BLaER1 treated with 17β-estradiol and CSF1 and Interleukin-3, amounts not matched to agents 10 nM and 100 nM (cell line): ENCODE measurements around the gene RNPEP.

ENCODE experiments used
- H3K27ac ChIP-seq, 11 experiments: shearing (Covaris generic); formaldehyde crosslinking; 2 replicates each; pipeline ENCODE4 v1.8.1; 2022
- H3K27me3 ChIP-seq, 11 experiments: shearing (Covaris generic); formaldehyde crosslinking; 2 replicates each; pipeline ENCODE4 v1.8.1; 2022
- H3K36me3 ChIP-seq, 11 experiments: shearing (Covaris generic); formaldehyde crosslinking; 2 replicates each; pipeline ENCODE4 v1.8.1; 2022
- H3K4me1 ChIP-seq, 10 experiments: shearing (Covaris generic); formaldehyde crosslinking; 2 replicates each; pipeline ENCODE4 v1.8.1; 2022
- H3K4me2 ChIP-seq, 11 experiments: shearing (Covaris generic); formaldehyde crosslinking; 2 replicates each; pipeline ENCODE4 v1.8.1; 2022
- H3K4me3 ChIP-seq, 10 experiments: shearing (Covaris generic); formaldehyde crosslinking; 2 replicates each; pipeline ENCODE4 v1.8.1; 2022
- H3K9ac ChIP-seq, 11 experiments: shearing (Covaris generic); formaldehyde crosslinking; 2 replicates each; pipeline ENCODE4 v1.8.1; 2022
- H3K9me3 ChIP-seq, 11 experiments: shearing (Covaris generic); formaldehyde crosslinking; replicated peaks in 1 of 11; 2 replicates each; pipeline ENCODE4 v1.8.1; 2022
- H4K20me1 ChIP-seq, 11 experiments: shearing (Covaris generic); formaldehyde crosslinking; 2 replicates each; pipeline ENCODE4 v1.8.1; 2022
- Cebpa-rat ChIP-seq, 11 experiments: shearing (Covaris generic); IDR thresholded peaks; 2 replicates each; pipeline ENCODE4 v1.8.1; 2022

Gene RNPEP

DNA sequence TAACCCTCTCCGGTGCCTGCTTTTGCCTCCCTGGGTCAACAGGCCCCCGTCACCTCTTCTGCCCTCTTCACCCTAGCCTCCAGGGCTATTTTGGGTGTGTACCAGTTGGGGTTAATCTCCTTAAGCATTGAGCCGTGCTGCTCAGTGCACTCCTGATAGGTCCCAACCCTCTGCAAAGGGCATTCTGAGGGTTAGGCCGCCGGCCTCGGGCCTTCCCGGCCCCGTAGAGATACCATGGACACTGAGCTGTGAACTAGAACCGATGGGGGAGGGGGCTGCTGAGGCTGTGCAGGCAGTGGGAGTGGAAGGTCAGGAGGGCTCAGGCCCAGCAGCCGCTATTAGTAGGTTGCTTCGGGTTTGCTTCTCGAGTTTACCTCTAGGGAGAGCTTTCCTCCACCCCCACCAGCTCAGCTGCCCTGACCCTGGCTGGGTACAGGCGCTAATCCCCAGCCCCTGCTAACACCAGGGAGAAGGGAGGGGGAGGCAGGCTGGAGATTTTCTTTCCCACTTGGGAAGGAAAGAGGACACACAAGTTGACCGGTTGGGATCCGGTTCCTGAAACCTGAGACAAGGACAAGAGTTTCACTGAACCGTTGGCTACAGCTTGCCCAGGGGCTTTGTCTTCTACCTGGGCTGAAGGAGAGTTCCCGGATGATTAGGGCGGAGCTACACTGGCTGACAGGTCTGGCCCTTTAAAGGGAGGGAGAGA is 40.9 kb upstream of the RNPEP start:
- Histone ChIP-seq H3K4me1 (peaks cover 0 to 15% (median 7%) of the 10 kb centered on the region in 10 experiments; a peak in 9 of 20 replicates), H3K9ac (no peak overlapping the region), H3K36me3 (no peaks in the 10 kb centered on the region), H3K4me3 (no peak overlapping the region), H3K27ac (no peak overlapping the region), H3K4me2 (no peak overlapping the region), H3K27me3 (peaks cover 20 to 34% (median 31%) of the 10 kb centered on the region in 11 experiments), H3K9me3 (peaks cover 0 to 5% (median 0%) of the 10 kb centered on the region in 11 experiments; a peak in 1 of 22 replicates), H4K20me1 (0 out of 22 replicates have a peak, but pooled peaks cover 0 to 4% (median 0%) of the 10 kb centered on the region in 11 experiments)
- TF ChIP-seq Cebpa-rat (IDR thresholded peaks at IDR 0.05), result no peak

- Histone ChIP-seq H3K9ac (no peak overlapping the region), H3K4me3 (no peak overlapping the region), H3K36me3 (no peaks in the 10 kb centered on the region), H3K9me3 (peaks cover 0 to 7% (median 0%) of the 10 kb centered on the region in 11 experiments; a peak in 1 of 22 replicates), H3K27me3 (peaks cover 26 to 40% (median 36%) of the 10 kb centered on the region in 11 experiments), H4K20me1 (0 out of 22 replicates have a peak, but pooled peaks cover 0 to 4% (median 0%) of the 10 kb centered on the region in 11 experiments), H3K4me2 (no peak overlapping the region), H3K4me1 (peaks cover 0 to 15% (median 7%) of the 10 kb centered on the region in 10 experiments; a peak in 9 of 20 replicates), H3K27ac (no peak overlapping the region)
- no peak for TF ChIP-seq Cebpa-rat (IDR thresholded peaks at IDR 0.05)
Observed at GRCh38 chr1:201942129-201942495, 40.3 kb upstream of the RNPEP start.

- Histone ChIP-seq H3K4me2 (no peak overlapping the region), H3K9ac (no peak overlapping the region), H3K36me3 (no peaks in the 10 kb centered on the region), H4K20me1 (0 out of 22 replicates have a peak, but pooled peaks cover 0 to 4% (median 0%) of the 10 kb centered on the region in 11 experiments), H3K4me3 (no peak overlapping the region), H3K4me1 (peaks cover 0 to 7% (median 2%) of the 10 kb centered on the region in 10 experiments; a peak in 3 of 20 replicates), H3K27me3 (peaks cover 40 to 55% (median 53%) of the 10 kb centered on the region in 11 experiments), H3K27ac (no peak overlapping the region), H3K9me3 (peaks cover 0 to 7% (median 0%) of the 10 kb centered on the region in 11 experiments; a peak in 1 of 22 replicates)
- no peak for TF ChIP-seq Cebpa-rat (IDR thresholded peaks at IDR 0.05)
Observed at GRCh38 chr1:201944002-201944401, 38.4 kb upstream of the RNPEP start.

GRCh38 chr1:201944639-201945038 is 37.8 kb upstream of the RNPEP start:
- peaks cover 40 to 55% (median 53%) of the 10 kb centered on the region in 11 experiments for H3K27me3 ChIP-seq
- no peak overlapping the region for H3K27ac ChIP-seq
- peaks cover 0 to 12% (median 5%) of the 10 kb centered on the region in 10 experiments; a peak in 5 of 20 replicates for H3K4me1 ChIP-seq
- H3K36me3 ChIP-seq, result no peaks in the 10 kb centered on the region
- no peak overlapping the region for H3K9ac ChIP-seq
- no peak for TF ChIP-seq Cebpa-rat (IDR thresholded peaks at IDR 0.05)
- H4K20me1 ChIP-seq, result 0 out of 22 replicates have a peak, but pooled peaks cover 0 to 4% (median 0%) of the 10 kb centered on the region in 11 experiments
- H3K4me3 ChIP-seq, result no peak overlapping the region
- peak overlapping the region in 1 of 11 experiments; percentile 28; a peak in 1 of 22 replicates for H3K4me2 ChIP-seq
- H3K9me3 ChIP-seq, result peaks cover 0 to 7% (median 0%) of the 10 kb centered on the region in 11 experiments; a peak in 1 of 22 replicates

- H3K9me3 ChIP-seq, result peaks cover 0 to 7% (median 0%) of the 10 kb centered on the region in 11 experiments; a peak in 1 of 22 replicates
- H4K20me1 ChIP-seq, result 0 out of 22 replicates have a peak, but pooled peaks cover 0 to 4% (median 0%) of the 10 kb centered on the region in 11 experiments
- H3K27ac ChIP-seq, result no peak overlapping the region
- peak overlapping the region in 7 of 11 experiments; percentile 0 to 29 (median 8); a peak in 8 of 22 replicates for H3K4me2 ChIP-seq
- H3K4me1 ChIP-seq, result peaks cover 0 to 13% (median 5%) of the 10 kb centered on the region in 10 experiments; a peak in 5 of 20 replicates
- H3K4me3 ChIP-seq, result no peak overlapping the region
- peaks cover 40 to 55% (median 53%) of the 10 kb centered on the region in 11 experiments for H3K27me3 ChIP-seq
- H3K9ac ChIP-seq, result no peak overlapping the region
- no peaks in the 10 kb centered on the region for H3K36me3 ChIP-seq
- no peak for TF ChIP-seq Cebpa-rat (IDR thresholded peaks at IDR 0.05)
Observed at GRCh38 chr1:201945157-201945556, 37.3 kb upstream of the RNPEP start.

DNA sequence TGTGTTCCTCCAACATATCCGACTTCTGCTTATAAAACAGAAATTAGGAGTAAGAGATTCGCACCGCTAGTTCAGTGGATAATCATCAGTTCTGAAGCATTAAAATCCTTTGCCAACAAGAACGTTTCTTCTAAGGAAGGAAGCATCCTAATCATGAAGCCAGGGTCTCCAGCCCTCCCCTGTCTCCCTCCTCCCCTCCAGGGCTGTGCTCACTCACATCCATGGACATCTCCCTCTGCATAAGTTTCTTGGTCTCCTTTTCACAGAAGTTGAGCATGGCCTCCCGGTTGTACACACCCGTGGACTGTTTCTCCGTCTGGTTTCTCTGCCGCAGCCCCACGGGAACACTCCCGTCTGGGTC is 36.6 kb upstream of the RNPEP start:
- Histone ChIP-seq H3K27me3 (peaks cover 40 to 55% (median 53%) of the 10 kb centered on the region in 11 experiments), H3K36me3 (no peaks in the 10 kb centered on the region), H4K20me1 (0 out of 22 replicates have a peak, but pooled peaks cover 0 to 4% (median 0%) of the 10 kb centered on the region in 11 experiments), H3K27ac (no peak overlapping the region), H3K4me1 (peaks cover 0 to 13% (median 5%) of the 10 kb centered on the region in 10 experiments; a peak in 5 of 20 replicates), H3K9ac (no peak overlapping the region), H3K4me3 (no peak overlapping the region), H3K9me3 (peaks cover 0 to 7% (median 0%) of the 10 kb centered on the region in 11 experiments; a peak in 1 of 22 replicates), H3K4me2 (0 out of 22 replicates have a peak overlapping the region, but pooled peaks of 1 of the 11 experiments have one; percentile 29)
- no peak for TF ChIP-seq Cebpa-rat (IDR thresholded peaks at IDR 0.05)

DNA sequence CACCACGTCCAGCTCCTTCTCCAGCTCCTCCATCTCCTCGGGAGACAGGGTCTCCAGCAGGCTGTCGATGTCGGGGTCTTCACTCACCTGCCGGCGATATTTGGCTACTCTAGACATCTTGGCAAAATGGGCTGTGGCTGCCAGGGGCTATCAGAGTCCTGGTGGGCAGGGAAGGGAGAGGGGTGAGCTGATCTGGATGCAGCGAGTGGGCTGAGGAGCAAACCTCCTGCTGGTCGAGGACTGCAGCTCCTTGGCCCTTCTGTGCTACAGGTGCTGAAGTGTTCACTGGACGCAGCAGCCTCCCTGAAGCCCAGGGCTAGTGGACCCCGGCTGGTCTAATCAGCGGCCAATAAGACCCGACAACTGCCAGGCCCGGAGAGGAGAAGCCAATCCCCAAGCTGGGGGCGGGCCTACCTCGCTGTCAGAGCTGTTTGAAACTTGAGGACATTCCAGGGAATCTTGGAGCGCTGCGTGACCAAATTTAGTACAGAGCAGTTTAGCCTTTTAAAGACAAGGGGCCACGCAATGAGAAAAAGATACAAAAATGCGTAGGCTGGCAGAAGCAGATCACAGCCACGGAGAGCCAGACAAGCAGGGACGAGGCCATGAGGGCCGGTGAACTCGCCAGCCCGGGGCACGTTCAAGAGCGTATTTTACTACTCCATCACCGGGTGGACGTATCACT is 36.1 kb upstream of the RNPEP start, which contains the start of gene LMOD1:
LMOD1 (minus strand) TSS at position 325 of the 685 bp plus-strand sequence; CDS start at position 117, 208 bp downstream.
- peak within 1 kb of the TSS in 6 of 11 experiments; percentile 3 to 29 (median 12); a peak in 8 of 22 replicates for H3K4me2 ChIP-seq
- H3K9ac ChIP-seq, result no peak within 1 kb of the TSS
- H3K4me1 ChIP-seq, result peaks cover 0 to 13% (median 5%) of the 10 kb centered on the region in 10 experiments; a peak in 5 of 20 replicates
- H3K4me3 ChIP-seq, result no peak within 1 kb of the TSS
- 0 out of 22 replicates have a peak, but pooled peaks cover 0 to 4% (median 0%) of the 10 kb centered on the region in 11 experiments for H4K20me1 ChIP-seq
- H3K9me3 ChIP-seq, result peaks cover 0 to 7% (median 0%) of the 10 kb centered on the region in 11 experiments; a peak in 1 of 22 replicates
- H3K36me3 ChIP-seq, result no peaks in the 10 kb centered on the region
- no peak for TF ChIP-seq Cebpa-rat (IDR thresholded peaks at IDR 0.05)
- H3K27ac ChIP-seq, result no peak within 1 kb of the TSS
- H3K27me3 ChIP-seq, result peaks cover 40 to 55% (median 53%) of the 10 kb centered on the region in 11 experiments

- no peak overlapping the region for H3K9ac ChIP-seq
- H3K4me2 ChIP-seq, result no peak overlapping the region
- H3K36me3 ChIP-seq, result no peaks in the 10 kb centered on the region
- peaks cover 40 to 55% (median 53%) of the 10 kb centered on the region in 11 experiments for H3K27me3 ChIP-seq
- H3K27ac ChIP-seq, result no peak overlapping the region
- peaks cover 0 to 7% (median 0%) of the 10 kb centered on the region in 11 experiments; a peak in 1 of 22 replicates for H3K9me3 ChIP-seq
- TF ChIP-seq Cebpa-rat (IDR thresholded peaks at IDR 0.05), result no peak
- H3K4me1 ChIP-seq, result peaks cover 0 to 13% (median 5%) of the 10 kb centered on the region in 10 experiments; a peak in 5 of 20 replicates
- H4K20me1 ChIP-seq, result 0 out of 22 replicates have a peak, but pooled peaks cover 0 to 4% (median 0%) of the 10 kb centered on the region in 11 experiments
- H3K4me3 ChIP-seq, result no peak overlapping the region
Observed at GRCh38 chr1:201947697-201948008, 34.8 kb upstream of the RNPEP start.
